Measurements from ENCODE around the gene ZNF581.

Gene ZNF581

DNA sequence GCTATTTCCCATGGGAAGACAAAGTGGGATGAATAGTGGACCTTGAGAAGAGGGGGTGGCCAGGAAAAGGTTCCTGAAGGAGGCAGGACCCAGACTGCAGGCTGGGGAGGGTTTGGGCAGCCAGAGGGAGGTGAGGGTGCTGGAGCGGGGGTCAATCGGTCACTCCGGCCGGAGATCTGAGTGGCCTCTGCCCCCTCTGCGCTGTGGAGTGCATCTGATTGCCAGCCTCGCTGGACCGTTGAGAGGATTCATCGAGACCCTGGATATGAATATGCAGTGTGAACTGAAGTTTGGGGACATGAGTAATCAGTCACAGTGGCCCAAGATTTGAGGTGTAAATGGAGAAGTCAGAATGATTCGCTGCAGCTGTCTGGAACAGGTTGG, 8.1 kb upstream of the ZNF581 start:
- DNase-seq = no peak

DNA sequence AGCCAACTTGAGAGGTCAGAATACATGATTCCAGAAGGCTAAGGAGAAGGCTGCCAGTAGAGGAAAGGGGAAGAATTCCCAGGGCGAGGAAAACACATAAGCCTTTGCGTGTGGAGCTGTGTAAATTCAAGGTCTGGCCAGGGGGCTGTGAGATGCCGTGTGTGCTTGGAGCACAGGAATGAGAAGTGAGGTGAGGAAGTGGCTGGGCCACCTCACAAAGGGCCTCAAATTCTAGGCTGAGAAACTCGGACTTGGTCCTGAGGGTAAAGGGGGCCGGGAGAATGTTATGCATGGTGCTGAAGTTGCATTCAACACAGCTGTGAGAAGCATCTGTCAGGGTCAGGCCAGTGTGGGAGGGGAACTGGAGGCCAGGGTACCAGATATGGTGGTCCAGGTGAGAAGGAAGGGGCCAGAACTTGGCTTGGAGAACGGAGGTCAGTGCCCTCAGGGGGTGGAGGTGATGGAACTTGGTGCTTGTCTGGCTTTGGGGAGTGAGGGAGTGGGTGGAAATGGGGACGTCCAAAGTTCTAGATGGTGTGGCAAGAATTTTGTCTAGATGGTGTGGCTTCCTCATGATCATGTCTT, 7.5 kb upstream of the ZNF581 start:
- no peak for DNase-seq

GRCh38 chr19:55636723-55637122, 6.7 kb upstream of the ZNF581 start:
- DNase-seq = no peak

DNA sequence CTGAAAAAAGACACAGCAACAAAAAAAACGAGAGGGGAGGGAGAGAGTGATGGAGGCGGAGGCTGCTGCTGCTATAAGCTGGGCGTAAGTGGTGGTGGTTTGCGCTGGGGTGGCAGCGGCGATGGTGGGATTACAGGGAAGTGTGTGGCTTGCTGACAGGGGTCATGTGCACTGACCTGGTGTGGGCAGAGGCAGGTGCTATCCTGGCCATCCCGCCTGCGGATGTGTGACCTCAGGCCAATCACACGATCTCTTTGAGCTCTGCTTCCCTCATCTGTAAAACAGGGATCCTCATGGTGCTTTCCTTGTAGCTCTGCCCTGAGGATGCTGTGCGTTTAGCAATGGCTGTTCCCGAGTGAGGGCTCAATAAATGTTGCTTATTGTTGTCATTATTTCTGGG, 5.9 kb upstream of the ZNF581 start:
- DNase-seq = no peak

GRCh38 chr19:55638864-55639359, 4.5 kb upstream of the ZNF581 start:
- DNase-seq = peak; percentile 39

DNA sequence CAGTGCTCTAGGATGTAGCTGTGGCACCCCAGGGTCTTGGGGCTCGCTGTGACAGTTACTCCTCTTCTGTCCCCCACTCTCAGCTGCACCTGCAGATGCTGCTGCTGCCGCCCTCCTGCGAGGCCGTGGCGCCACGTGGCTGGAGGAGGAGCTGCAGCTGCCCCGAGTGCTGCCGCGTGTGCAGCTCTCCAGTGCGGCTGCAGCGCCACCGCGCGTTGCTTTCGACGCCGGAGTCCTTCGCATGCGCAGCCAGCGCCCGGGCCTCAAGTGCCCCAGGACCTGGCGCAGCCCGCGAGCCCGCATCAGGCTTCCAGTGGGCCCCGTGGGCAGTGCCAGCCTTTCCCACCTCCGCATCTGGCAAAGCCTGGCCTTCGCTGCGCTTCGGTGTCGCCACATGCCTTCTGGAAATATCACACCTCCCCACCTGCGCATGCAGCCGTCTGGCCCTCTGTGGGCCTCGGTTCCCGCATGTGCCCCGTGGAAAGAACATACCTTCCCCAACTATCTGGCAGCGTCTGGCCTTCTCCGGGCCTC, 3.3 kb upstream of the ZNF581 start:
- peak; percentile 71 for DNase-seq

DNA sequence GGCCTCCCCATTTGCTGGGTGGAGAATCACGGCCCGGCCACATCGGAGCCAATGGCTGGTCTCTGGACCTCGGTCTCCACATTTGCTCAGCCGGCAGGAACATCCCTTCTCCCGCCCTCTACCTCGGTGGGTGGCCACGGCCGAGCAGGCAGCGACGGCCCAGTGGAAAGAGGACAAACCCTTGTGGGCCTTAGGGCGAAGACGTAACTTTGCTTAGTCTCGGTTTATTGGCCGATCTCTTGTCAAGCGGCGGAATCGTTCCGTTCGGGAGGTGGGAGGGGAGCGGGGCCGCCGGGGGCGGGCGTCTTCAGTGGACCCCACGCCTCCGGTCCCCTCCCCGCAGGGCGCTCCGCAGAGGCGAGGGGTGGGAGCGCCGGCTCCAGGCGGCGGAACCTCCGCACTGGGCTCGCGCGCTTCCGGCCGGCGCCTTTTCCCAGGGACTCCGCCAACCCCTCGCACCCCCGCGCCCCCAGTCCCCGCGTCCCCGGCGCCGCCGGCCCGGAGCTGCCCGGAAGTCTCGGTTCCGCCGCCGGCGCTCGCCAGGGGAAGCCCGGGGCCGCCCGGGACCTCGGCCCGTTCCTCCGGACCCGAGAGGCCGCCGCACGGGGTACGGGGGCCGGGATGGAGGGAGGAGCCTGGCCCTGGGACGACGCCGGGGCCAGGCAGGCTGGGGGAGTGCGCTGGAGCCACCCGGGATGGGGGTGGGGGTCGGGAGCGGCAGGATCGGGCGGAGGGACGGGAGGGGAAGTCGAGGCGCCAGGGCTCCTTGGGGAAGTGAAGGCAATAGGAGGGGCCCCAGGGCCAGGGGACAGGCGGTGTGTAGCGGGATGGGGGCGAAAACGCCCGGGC, 2.6 kb upstream of the ZNF581 start, which contains the start of gene ZNF580:
ZNF580 (plus strand) TSS at position 426 of the 849 bp plus-strand sequence. CDS start 1,507 bp downstream, outside the sequence.
- DNase-seq = peak; percentile 83

DNA sequence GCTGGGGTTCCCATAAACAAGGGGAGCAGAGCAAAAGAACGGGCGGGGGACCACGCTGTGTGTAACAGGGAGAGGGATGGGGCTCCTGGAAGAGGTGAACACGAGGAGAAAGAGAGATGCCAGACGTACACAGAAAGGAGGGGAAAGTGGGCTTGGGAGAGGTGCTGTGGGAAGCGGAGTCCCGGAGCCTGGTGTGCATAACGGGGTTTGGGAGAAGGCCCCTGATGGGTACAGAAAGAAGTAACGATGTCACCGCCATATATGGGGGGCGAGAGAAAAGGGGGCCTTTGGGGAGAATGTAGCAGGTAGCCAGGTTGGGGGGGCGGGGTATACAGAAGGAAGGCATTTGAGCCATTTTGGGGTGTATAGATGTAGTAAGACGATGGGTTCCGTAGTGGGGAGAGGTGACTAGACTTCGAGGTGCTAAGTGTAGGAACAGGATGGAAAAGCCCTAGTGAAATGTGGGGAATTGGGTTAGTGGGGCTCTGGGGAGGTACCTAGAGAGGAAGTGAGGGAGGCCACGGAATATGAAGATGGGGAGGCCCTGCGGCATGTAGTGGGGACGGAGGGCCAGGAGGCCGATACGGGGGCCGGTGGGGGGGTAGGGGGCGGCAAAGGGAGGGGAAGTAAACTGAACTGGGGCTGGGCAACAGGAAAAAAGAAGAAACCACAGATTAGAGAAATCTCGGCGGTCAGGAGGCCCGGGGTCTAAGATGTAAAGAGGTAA, 1.9 kb upstream of the ZNF581 start:
- peak; percentile 44 for DNase-seq

GRCh38 chr19:55642153-55643002, 1.1 kb upstream of the ZNF581 start:
- DNase-seq = peak; percentile 36

GRCh38 chr19:55643887-55644176, 383 bp downstream of the ZNF581 start:
- DNase-seq = no peak

GRCh38 chr19:55644191-55644833, 863 bp downstream of the ZNF581 start:
- no peak for DNase-seq

DNA sequence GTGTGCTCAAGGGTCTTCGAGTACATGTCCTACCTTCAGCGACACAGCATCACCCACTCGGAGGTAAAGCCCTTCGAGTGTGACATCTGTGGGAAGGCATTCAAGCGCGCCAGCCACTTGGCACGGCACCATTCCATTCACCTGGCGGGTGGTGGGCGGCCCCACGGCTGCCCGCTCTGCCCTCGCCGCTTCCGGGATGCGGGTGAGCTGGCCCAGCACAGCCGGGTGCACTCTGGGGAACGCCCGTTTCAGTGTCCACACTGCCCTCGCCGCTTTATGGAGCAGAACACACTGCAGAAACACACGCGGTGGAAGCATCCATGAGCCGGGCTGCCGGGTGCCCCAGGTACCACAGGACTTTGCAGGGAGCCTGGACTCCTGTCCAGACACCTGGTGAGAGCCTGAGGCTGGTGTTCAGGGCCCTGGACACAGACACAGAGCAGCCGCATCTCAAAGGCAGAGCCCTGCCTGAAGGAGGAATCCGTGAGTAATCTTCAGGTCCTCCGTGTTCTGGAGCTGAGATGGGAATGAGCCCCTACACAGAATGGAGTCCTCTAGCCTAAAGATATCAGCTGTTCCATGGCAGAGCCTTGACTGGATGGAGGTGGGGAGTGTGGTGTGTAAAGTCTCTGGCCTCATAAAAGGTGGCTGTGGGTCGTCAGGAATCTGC, 1.5 kb downstream of the ZNF581 start:
- DNase-seq = no peak

DNA sequence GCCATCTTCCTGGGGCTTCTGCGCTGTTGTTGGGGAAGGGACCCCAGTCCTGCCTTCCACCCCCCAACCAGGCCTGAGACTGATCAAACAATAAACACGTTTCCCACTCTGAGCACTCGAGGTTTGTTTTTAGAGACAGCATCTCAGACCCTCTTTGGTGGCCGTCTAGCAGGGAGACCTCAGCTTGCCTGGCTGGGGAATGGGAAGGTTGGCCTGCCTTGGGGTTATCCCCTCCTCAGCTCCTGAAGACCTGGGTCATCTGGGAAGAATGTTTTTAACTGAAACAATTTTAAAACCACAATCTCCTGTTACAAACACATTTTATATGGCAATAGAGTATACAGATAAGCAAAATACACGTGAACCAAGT, 2.0 kb downstream of the ZNF581 start:
- no peak for DNase-seq

DNA sequence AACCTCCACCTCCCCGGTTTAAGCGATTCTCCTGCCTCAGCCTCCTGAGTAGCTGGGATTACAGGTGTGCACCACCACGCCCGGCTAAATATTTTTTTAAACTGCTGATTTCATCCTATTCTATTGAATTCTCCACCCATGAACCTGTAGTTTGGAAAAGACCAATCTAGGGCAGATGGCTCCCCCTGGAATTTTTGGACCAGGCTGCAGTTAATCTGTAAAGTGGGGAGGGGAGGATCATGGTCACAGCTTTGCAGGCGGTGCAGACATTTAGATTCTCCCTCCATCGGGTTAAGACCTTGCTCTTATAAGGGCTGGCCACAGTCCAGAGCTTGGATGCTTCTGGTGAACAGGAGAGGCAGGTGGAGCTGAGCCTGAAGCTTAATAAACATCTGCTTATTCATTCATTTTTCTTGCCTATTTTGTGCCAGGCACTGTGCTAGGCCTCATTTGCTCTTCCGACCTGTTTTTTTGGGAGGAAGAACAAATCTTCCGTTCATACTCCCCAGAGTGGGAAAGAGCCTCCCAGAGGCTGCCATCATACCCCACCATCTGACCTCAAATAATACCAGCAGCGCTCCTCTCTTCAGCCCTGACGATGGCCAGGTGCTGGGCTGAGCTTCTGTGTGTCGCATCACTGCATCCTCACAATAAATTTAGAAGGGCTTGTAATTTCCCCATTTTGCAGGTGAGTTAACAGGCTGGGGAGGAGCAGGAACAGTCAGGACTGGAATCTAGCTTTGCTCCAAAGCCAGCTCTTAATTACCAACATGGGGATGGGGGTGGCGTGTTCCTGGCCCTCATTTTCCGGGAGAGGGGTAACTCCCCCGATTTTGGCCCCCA, 3.7 kb downstream of the ZNF581 start:
- no peak for DNase-seq

- peak; percentile 72 for DNase-seq
These were observed 4.5 kb downstream of the ZNF581 start, which contains the start of gene CCDC106 for GRCh38 chr19:55647732-55648584. Gene CCDC106 (plus strand): TSS chr19:55648212. CDS start chr19:55649047, 835 bp downstream.

- DNase-seq = no peak
These were observed 5.3 kb downstream of the ZNF581 start for GRCh38 chr19:55648585-55649267.

DNA sequence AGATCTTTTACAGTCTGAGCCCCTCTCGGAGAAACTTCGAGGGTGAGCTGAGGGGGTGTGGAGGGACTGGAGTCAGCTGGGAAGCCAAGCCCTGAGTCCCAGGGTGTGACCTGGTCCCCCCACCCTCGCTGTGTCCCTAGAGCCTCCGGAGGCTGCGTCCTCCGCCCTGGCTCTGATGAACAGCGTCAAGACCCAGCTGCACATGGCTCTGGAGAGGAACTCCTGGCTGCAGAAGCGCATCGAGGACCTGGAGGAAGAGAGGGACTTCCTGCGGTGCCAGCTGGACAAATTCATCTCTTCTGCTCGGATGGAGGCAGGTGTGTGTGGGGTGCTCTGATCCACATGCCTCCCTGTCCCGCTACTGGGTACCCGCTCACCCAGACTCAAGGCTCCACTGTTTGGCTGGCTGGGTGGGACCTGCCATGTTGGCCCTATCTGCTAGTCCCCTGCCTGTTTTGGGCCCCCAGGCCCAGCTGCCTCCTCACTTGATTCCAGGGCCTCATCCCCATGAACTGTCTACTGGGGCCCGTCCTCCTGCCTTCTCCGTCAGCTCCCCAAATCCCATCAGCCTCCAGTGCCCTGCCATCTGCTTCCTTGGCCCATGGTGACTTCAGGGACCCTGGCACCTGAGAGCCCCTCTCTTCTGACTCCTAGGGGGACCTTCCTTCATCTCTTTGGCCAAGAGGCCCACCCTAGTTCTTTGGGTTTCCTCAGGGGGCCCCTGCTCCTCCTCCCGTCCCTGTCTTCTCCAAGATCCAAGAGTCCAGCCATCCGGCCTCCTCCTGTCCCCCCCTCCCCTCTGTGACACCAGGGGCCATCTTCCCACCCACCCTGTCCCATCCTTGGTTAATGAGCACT, 6.0 kb downstream of the ZNF581 start:
- no peak for DNase-seq

- DNase-seq = no peak
These were observed 6.7 kb downstream of the ZNF581 start for GRCh38 chr19:55650126-55650557.

All from EL (cell line).